Stimulated activated CD4-positive, alpha-beta T cell treated with anti-CD3 and anti-CD28 coated beads, Interleukin-2, amount 100 ng/mL, for 4 hours (primary cell): ENCODE measurements around the gene AQP6.

ENCODE experiments used
- DNase-seq: peaks from one replicate; pipeline ENCODE4 v3.0.0-alpha.2; 2020; ENCODE audit warnings: low read depth

AQP6 gene

DNA sequence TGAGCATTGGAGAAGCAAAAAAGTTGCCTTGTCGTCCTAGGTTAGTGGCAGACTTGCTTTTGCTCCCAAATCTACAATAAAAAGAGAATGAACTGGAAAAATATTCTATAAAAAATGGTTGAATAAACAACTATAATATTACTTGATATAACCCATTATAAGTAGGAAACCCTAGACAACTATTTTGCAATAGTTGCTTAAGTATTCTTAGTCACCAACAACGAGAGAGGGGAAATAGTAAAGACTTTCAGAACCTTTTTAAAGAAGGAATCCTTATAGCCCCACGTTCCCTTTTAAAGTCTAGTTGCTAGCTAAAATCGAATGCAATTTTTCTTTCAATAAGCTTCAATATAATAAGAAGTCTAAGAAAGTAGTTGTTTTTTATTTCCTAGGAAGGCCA, 17.5 kb downstream of the AQP6 start:
- no peak for DNase-seq

DNA sequence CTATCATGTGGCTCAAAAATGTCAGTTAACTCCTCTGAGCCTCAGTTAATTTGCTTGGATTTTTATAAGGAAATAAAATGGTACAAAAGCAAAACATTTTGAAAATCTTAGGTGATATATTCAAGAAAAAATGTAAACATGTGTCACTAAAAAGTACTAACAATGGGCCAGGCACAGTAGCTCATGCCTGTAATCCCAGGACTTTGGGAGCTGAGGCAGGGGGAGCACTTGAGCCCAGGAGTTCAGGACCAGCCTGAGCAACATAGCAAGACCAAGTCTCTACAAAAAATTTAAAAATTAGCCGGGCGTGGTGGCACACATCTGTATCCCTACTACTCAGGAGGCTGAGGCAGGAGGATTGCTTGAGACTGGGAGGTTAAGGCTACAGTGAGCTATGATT, 25.7 kb downstream of the AQP6 start:
- DNase-seq, result no peak

DNA sequence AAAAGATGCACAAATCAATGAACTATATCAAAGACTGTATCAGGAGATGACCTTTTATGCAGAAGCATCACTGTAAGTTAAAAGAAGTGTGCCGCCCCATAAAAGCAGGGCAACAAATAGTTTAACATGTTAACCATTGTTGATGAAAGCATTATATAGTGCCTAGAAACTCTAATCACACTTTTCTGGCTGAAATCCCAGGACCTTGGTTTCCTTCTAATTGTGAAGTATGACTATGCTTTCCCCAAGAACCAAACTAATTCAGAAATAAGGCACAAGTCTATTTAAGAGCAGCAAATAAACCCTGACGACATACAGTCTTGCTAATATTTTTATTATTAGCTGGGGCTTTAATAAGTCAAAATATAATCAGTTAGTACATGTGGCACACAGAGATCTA, 30.8 kb downstream of the AQP6 start:
- no peak for DNase-seq

DNA sequence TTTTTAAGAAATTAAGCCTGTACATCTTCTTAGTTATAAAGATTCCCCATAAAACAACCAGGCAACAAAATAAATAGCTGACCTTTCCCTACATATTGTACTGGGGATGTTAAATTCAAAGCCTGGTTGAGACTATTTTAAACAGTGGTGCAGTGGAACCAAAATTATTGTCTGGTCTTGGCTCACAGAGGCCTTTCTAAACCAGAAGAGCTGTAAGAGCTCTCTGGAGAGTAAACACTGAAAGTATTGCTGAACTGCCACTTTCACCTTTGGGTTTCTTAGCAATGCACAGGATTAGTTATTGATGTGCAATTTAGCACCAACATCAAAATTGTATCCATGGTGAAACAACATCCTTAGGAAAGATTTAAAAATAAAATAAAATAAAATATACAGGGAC, 31.9 kb downstream of the AQP6 start:
- no peak for DNase-seq

DNA sequence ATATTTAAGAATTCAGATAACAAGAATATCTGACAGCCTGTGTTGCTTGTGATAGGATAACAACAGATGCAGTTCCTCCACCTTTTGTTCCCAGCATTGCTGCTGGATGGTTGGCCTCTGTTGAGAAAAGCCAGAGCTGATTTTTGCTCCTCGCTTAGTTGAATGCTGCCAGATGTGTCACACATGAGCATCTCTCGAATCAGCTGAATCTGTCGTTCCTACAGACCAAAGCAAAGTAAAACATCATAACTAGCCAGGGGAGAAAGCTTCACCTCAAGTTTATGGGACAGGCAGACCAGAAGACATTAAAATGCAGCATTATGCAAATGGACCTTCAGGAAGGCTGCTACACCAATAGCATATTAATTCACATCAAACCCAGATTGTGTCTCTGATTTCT, 32.4 kb downstream of the AQP6 start:
- no peak for DNase-seq

DNA sequence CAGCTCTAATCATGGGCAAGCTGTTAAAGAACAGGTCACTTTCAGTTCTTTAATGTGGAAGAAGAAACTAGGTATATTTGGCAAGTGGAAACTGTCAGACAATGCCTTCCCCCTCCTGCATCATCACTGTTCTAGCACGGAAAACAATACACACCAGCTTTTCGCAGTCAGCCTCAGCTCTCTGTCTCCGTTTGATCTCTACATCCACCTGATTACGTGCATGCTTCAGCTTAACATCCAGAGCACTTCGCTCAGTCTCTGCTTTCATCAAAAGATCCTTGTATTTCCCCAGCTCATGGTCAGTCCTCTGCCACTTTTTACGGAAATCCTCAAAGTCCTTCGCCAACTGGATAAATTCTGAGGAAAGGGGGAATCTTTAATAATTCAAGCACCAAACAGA, 33.5 kb downstream of the AQP6 start:
- no peak for DNase-seq

DNA sequence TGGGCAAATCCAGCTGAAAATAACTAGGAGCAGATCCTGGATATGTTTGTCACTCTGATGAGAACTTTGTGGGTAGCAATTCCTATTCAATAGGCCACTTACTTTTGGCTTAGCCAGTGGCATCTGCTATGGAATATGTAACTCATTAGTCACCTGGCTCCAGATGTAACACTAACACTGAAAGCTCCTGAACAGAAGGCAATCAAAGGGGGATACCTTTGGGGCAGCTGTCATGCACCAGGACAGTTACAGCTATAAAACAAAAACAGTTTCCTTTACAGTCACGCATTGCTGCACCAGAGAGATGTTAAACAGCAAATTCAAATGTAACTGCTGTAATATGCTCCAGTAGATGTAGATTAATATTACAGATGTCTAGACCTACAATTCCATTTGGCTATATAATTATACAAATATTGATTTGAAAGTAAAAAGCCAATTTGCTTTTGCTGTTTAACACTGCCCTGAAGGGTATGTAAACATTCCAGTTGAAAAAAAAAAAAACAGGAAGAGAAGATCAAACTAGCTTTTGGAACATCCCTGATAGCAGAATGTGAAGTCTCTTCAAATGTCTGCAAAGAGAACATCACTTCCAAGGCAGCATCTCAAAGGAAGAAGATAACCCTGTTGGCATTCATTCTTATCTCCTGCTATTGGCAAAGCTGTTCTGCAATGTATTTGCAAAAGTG, 34.2 kb downstream of the AQP6 start:
- no peak for DNase-seq

DNA sequence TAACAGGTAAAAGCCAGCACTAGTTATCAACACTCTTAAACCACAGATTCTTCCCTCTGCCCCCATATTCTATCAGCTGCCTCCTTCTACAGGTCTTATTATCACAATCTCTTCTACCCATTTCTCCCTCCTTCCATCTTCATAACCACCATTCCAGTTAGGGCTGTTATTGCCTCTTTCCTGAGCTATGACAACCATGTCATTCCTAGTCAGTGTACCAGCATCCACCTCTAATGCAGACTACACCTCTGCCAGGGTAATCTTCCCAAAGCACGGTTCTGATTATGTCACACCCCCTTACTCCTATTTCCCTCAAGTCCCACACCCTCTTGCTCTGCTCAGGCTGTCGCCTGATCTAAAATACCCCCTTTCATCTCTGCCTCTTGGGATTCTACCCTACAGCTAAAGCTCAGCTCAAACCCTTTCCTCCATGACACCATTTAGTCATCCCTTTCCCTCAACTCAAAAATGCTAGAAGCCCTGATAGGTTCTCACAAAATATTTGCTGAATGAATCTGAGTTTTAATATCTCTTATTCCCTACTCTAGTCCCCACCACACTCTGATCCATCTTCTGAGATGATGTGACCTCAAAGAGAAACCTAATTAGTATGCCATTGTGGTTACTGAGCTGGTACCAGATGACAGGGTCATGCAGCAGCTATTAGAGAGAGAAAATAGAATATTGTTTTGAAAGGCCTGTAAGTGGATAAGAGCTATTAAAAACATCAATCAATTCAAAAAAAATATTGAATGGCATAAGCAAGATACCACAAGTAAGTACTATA, 40.8 kb downstream of the AQP6 start:
- no peak for DNase-seq

DNA sequence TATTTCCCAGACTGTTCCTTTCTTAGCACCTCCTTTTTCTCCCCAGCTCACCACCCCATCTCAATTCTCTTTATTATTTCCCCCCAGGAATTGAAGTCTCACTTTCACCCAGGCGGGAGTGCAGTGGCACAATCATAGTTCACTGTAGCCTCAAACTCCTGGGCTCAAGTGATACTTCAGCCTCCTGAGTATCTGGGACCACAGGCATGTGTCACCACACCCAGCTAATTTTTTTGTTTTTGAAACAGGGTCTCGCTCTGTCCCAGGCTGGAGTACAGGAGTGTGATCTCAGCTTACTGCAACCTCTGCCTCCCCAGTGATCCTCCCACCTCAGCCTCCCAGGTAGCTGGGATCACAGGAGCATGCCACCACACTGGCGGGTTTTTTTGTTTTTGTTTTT, 41.6 kb downstream of the AQP6 start:
- no peak for DNase-seq

DNA sequence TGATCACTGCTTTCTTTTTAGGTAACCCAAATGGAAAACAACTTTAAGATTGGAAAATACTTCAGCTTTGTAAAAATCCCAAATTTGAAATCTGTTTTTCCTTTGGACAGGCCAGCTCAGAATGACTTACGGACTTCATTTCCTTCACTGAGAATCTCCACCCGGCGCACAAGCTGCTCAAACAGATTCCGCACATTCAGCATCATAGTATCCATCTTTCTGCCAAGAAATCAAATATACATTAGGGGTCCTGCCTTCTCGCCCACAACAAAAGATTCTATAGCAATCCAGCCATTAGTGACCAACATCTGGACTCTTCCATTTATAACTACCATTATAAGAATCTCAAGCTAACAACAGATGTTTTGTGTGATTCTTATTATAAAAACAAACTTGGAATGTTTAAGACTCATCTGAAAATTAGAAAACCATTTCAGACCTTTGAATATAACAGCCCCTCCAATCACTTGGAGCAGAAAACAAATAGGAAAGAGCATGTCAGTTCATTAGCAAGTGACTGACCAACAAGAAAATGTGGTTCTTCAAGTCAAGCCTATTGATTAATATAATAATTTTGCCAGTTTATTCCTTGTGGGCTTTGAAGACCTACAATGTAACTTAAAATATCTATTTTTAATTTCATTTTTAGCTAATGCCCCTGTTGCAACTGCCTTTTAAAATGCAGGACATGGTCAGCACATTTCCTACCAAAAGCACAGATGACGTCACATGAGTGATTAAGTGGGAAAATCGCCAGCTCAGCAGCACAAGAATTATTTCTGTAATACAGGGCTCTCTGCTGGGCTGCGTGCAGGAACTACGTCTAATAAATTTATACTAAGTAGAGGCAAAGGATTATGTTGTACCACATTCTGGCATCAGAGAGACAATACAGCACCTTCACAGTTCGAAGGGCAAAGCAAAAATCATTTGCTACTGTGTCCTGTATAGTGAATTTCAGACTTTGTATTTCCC, 44.0 kb downstream of the AQP6 start:
- no peak for DNase-seq

DNA sequence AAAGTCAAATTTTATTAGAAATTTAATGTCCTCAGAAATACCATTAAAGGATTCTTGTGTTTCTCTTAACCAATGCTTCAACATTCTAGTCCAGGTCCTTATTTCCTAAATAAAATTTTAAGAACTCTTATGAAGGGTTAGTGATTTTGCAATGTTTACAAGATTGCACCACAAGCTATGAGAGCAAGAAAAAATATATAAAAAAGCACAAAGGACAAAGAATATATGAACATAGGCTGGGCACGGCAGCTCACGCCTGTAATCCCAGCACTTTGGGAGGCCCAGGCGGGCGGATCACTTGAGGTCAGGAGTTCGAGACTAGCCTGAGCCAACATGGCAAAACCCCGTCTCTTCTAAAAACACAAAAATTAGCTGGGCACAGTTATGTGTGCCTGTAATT, 44.9 kb downstream of the AQP6 start:
- DNase-seq, result no peak

DNA sequence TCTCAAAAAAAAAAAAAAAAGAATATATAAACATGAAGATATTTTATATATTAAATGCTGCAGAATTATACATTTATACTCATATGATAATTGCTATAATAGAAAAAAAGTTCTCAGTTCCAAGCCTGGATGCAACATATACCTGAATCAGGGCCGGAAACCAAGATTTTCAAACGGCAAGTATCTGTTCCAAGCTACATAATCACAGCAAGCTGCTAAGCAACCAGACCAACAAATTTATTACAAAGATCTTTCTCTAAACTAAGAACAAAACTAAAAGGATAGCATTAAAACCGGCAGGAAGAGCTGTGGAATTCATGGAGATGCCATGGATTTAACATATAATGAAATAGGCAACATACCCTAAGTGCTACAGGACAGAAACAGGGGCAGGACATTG, 45.4 kb downstream of the AQP6 start:
- no peak for DNase-seq

DNA sequence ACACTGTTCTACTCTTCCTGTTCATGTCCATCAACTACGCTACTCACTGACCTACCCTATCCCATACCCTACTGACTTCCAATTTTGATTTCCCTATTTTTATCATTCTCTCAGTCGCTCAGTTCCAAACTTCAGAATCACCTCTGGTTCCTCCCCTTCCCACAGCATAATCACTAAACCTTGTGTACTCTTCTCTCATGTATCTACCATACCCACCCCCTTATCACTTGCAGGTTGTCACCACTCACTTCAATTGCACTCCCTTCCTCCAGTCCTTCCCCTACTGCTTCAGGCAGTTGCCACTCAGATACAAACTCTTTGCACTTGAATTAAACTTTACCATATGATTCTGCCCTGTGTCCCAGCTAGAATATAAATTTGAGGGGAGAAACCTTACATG, 46.2 kb downstream of the AQP6 start:
- no peak for DNase-seq

DNA sequence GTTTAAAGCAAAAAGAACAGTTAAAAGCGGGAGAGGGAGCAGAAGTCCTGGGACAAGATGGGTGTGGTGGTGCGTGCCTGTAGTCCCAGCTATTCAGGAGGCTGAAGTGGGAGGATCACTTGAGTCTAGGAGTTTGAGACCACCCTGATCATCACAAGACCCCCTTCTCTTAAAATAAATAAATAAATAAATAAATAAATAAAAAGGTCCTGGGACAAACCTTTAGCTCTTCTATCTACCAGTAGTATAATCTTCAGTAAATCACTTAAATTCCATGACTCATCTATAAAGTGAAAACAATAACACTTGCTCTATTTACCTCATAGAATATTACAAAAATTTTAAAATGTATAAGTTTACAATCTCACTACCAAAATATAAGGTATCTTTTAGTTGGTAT, 46.8 kb downstream of the AQP6 start:
- no peak for DNase-seq

DNA sequence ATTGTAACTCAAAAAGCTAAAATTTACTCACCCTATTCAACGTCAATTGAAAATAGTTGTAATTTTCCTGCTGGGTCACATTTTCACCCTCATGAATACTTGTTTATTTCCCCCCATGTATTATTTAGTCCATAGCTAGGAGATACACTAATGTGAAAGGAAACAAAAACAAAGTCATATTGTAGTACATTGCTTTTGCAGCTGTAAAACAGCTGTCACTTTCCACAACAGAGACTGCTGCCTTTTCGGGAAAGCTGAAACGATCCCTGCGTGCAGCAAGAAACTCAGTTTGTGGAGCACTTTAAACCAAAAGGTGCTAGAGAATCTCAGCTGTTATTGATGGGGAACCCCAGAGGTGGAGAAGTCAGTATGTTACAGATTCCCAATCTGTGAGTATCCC, 48.3 kb downstream of the AQP6 start:
- DNase-seq, result no peak

DNA sequence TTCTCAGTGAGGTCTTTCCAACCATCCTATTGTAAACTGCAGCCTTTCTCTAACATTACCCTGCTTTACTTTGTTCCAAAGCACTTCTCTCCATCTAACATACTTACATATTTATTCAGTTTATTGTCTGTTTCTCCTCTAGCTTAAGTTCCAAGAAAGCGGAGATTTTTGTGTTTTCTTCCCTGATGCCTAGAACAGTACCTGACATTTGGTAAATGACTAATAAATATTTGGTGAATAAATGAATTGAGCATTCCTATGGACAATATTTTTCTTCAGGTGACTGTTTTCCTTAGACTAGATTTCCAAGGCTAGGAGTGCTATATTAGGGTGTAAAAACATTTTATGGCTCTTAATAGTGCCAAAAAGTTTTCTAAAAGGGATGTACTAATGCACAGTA, 50.2 kb downstream of the AQP6 start:
- no peak for DNase-seq

DNA sequence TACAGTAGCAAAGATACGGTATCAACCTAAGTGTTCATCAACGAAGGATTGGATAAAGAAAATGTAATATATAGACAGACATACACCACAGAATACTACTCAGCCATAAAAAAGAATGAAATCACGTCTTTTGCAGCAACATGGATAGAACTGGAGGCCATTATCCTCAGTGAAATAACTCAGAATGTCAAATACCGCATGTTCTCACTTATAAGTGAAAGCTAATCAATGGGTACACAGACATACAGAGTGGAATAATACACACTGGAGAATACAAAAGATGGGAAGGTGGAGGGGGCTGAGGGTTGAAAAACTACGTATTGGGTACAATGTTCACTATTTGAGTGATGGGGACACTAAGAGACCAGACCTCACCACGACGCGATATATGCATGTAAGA, 51.5 kb downstream of the AQP6 start:
- no peak for DNase-seq

DNA sequence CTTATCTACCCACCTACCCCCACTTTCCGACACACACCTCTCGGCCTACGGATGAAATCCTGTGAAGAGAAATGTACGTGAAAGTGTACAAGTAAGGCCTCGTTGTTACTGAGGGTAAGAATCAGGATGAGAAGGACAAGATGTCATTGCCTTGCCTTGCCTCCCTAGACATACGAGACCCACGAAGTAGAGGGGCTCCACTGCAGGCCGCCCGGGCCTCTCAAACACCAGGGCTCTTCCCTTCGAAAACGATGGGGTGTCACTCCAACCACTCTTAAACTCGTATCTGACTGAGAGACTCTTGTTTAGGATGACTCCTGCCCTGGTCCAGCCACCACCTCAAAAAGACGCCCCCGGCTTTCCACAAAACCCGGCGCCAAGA, 52.0 kb downstream of the AQP6 start:
- DNase-seq, result no peak

DNA sequence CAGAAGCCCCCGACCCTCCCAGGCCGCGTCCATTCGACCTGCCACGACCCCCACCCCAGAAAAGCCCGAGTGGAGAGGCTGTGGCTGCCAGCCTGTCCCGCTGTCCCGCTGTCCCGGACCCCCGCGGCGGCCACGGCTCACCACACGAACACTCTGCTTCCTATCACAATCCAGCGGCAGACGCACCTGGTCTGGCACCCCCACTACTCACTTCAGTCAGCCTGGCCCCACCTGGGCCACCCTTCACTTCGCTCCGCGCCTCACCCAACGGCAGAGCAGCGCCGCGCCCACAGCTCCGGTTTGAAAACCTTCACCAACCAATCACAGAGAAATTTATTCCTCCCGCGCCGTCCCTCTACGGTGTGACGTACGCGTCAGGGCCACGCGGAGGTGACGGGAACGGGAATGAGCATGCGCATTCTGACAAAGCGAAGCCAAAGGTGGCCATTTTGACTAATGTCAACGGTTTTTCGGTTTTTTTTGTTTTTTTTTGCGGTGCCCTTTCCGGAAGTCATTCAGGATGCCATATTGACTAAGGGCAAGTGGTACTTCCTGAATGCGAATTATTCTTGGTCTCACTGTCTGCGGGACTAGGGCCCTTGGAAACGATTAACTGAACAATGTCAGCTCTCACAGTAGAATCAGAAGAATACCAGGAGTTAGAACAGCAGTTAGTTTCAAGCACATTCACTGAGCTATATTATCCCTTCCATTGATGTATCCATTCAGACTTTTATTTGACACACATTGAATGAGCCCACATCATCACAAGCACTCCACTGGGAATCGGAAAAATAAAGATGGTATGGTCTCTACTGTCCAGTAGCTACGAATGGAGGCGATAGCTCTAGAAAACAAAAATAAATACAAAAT, 52.7 kb downstream of the AQP6 start, which contains the start of gene RACGAP1:
Gene RACGAP1 (minus strand): TSS at position 308 of the 873 bp plus-strand sequence. CDS start 8,779 bp downstream, outside the sequence.
- peak; percentile 94 for DNase-seq

DNA sequence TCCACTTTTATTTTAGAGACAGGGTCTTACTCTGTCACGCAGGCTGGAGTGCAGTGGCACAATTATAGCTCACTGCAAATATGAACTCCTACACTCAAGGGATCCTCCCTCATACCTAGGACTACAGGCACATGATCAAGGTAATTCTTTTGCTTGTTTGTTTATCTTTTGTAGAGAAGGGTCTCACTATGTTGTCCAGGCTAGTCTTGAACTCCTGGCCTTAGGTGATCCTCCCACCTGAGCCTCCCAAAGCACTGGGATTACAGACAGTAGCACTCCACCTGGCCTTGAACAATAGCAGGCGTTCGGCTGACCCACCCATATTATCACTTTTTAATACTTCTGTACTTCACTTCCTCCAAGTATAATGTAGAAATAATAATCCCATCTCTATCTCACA, 53.9 kb downstream of the AQP6 start:
- DNase-seq, result no peak
